ENCODE results near the gene MT1F. TPM values are rescaled to one million over a fixed set of nuclear protein-coding genes. Genes with fewer than 3 reads are reported as not detected.

Gene MT1F
- total and polyA plus RNA-seq, 2 of the 4 experiments (the other 2 are of a cell fraction), result 0.56 TPM; not detected in 1

DNA sequence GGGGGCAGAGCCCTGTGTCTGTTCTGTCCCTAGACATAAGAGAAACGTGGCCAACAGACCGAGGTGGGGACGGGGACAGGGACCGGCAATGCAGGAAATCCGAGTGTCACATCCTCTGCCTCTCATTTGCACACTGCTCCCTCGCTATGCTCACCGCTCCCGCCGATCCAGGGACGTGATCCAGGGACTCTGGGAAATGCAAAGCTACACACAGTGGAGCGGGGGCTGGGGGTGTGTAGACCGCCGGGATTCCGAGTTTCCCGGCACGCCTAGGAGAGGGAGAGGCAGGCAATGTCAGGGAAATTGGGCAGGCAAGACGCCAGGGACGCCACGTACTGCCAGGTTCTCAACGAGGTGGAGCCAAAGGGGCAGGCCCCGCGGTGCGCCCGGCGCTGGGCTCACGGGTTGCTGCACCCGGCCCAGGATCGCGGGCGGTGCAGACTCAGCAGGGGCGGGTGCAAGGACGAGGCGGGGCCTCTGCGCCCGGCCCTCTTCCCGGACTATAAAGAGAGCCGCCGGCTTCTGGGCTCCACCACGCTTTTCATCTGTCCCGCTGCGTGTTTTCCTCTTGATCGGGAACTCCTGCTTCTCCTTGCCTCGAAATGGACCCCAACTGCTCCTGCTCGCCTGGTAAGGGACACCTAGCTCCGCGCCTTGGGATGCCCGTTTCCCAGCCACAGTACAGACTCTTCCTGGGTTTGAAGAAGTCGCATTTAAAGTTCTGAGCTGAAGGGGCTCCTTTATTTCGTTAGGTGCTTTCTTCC, 24.4 kb downstream of the MT1F start, which contains the start of gene MT1X:
Gene MT1X, plus strand, starts transcription at position 532 of the 764 bp plus-strand sequence. Its CDS starts 71 bp downstream, at position 603.
- ChIA-PET CTCF (interaction anchor here (1.8 kb wide), 1 partner anchor 9 kb away, joined by 8 read pairs; no protein-coding TSS in a partner anchor), POLR2A (ENCODE audit: unreplicated experiment) (interaction anchor here (0.6 kb wide), 1 partner anchor 29 kb away, joined by 9 read pairs; no protein-coding TSS in a partner anchor)
- H2BK5ac ChIP-seq (ENCODE audit: low read depth, low read length, poor library complexity, severe bottlenecking), result no peak within 1 kb of the TSS
- peak within 1 kb of the TSS; percentile 73 for H3K23ac ChIP-seq (ENCODE audit: low read depth, low read length)
- ATAC-seq (ENCODE audit: low read depth) (peak; percentile 99), DNase-seq (peak; percentile 77)
- peak within 1 kb of the TSS; percentile 90 for H2AK9ac ChIP-seq (replicated peaks; ENCODE audit: low read depth, low read length, poor library complexity)
- H3K4me3 ChIP-seq (ENCODE audit: insufficient read depth, low read depth, low read length), result peak within 1 kb of the TSS; percentile 58
- intact Hi-C loops (cut with micrococcal nuclease), result loop anchor here (5.0 kb wide), 2 partner anchors 55 to 75 kb away; partner anchors contain the start of genes MT1E and MT2A
- peak within 1 kb of the TSS; percentile 81 for H2AK5ac ChIP-seq (ENCODE audit: low read depth, low read length)
- H3K79me1 ChIP-seq (ENCODE audit: low read depth in 1 of 2, low read length in 2 of 2), result peaks cover 3% of the 10 kb centered on the region in 2 experiments; a peak in 1 of 4 replicates
- H3K9me3 ChIP-seq (ENCODE audit: control insufficient read depth, insufficient read depth, low read length), result 0 out of 2 replicates have a peak, but pooled peaks cover 3% of the 10 kb centered on the region
- peak within 1 kb of the TSS; percentile 19; the same call in 1 of the 3 replicates for H2BK15ac ChIP-seq (ENCODE audit: low read depth, low read length)
- dilution Hi-C loops (cut with HindIII; ENCODE audit: low sequenced_read_pairs, unreplicated experiment), result no loop called here
- H2BK120ac ChIP-seq (ENCODE audit: low read depth, low read length), result peak within 1 kb of the TSS; percentile 69
- H3K27me3 ChIP-seq (ENCODE audit: control insufficient read depth, insufficient read depth, low read length), result peaks cover 7% of the 10 kb centered on the region
- peak within 1 kb of the TSS; percentile 60 for H3K56ac ChIP-seq (ENCODE audit: extremely low read depth, insufficient read depth, low read length)
- 1% methylated on average over 20 of the region's 49 CpGs; no CpG with 5 or more reads in 1 of the 2 experiments for WGBS, 2 experiments (ENCODE audit: extremely low coverage in 2 of 2, insufficient read length in 1 of 2)
- peak within 1 kb of the TSS; percentile 77 for H3K9ac ChIP-seq (ENCODE audit: low read depth, low read length)
- no peaks in the 10 kb centered on the region for H3K9me1 ChIP-seq (ENCODE audit: insufficient read depth, low read length)
- H2AFZ ChIP-seq (replicated peaks; ENCODE audit: low read length, poor library complexity), result peak within 1 kb of the TSS; percentile 94
- peak within 1 kb of the TSS; percentile 80 for H3K4ac ChIP-seq (ENCODE audit: low read depth, low read length)
- no peaks in the 10 kb centered on the region for H4K20me1 ChIP-seq (ENCODE audit: insufficient read depth, low read length)
- peak within 1 kb of the TSS; percentile 39 for H3K18ac ChIP-seq (ENCODE audit: low read depth, low read length)
- H3K27ac ChIP-seq (ENCODE audit: insufficient read depth, low read length), result peak within 1 kb of the TSS; percentile 50
- peak within 1 kb of the TSS; percentile 53 for H4K91ac ChIP-seq (ENCODE audit: insufficient read depth, low read depth, low read length)
- H3K4me2 ChIP-seq (ENCODE audit: low read depth, low read length), result peak within 1 kb of the TSS; percentile 93
- H2BK20ac ChIP-seq (ENCODE audit: low read depth, low read length), result peak within 1 kb of the TSS; percentile 21
- BruUV-seq (replicated peaks), result no TSS peak
- in situ Hi-C loops (cut with MboI; ENCODE audit: low sequenced_read_pairs), result no loop called here
- peak within 1 kb of the TSS; percentile 56; the same call in 1 of the 2 replicates for H4K5ac ChIP-seq (ENCODE audit: low read depth, low read length)
- peaks cover 7% of the 10 kb centered on the region; the same call in 1 of the 2 replicates for H3K4me1 ChIP-seq (ENCODE audit: control insufficient read depth, insufficient read depth, low read length)
- peak within 1 kb of the TSS; percentile 53 to 95 for H4K8ac ChIP-seq (ENCODE audit: low read depth in 2 of 2, low read length in 2 of 2)
- H3K14ac ChIP-seq (replicated peaks; ENCODE audit: low read depth, low read length), result peak within 1 kb of the TSS; percentile 75
- H3K36me3 ChIP-seq (ENCODE audit: control insufficient read depth, insufficient read depth, low read length), result no peaks in the 10 kb centered on the region; the same call in 1 of the 2 replicates
- TF ChIP-seq POLR2A (IDR thresholded peaks at IDR 0.05; ENCODE audit: low read depth, low read length) (peak; percentile 91), RCOR1 (IDR thresholded peaks at IDR 0.05; ENCODE audit: insufficient replicate concordance, low read length) (no peak), RFX5 (IDR thresholded peaks at IDR 0.05; ENCODE audit: low read depth, low read length) (no peak), BHLHE40 (IDR thresholded peaks at IDR 0.05; ENCODE audit: low read depth, low read length) (0 out of 2 replicates have a peak, but pooled peaks have one; percentile 12), MXI1 (IDR thresholded peaks at IDR 0.05; ENCODE audit: borderline replicate concordance, low read depth, low read length) (0 out of 2 replicates have a peak, but pooled peaks have one; percentile 8), RAD21 (IDR thresholded peaks at IDR 0.05; ENCODE audit: low read length) (no peak), NFE2L2 (IDR thresholded peaks at IDR 0.05; ENCODE audit: low read depth, low read length) (no peak), FOS (IDR thresholded peaks at IDR 0.05; ENCODE audit: low read depth, low read length) (no peak), SMC3 (IDR thresholded peaks at IDR 0.05; ENCODE audit: low read depth, low read length) (no peak), MAZ (IDR thresholded peaks at IDR 0.05; ENCODE audit: borderline replicate concordance, low read depth, low read length) (peak; percentile 23; the same call in 1 of the 2 replicates), MAFK (IDR thresholded peaks at IDR 0.05; ENCODE audit: low read depth, low read length) (peak; percentile 57), CHD1 (IDR thresholded peaks at IDR 0.05; ENCODE audit: low read depth, low read length) (no peak), CEBPB (IDR thresholded peaks at IDR 0.05; ENCODE audit: low read depth, low read length) (no peak)
- TF ChIP-seq, protein P1, sequence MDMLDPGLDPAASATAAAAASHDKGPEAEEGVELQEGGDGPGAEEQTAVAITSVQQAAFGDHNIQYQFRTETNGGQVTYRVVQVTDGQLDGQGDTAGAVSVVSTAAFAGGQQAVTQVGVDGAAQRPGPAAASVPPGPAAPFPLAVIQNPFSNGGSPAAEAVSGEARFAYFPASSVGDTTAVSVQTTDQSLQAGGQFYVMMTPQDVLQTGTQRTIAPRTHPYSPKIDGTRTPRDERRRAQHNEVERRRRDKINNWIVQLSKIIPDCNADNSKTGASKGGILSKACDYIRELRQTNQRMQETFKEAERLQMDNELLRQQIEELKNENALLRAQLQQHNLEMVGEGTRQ (IDR thresholded peaks at IDR 0.05; ENCODE audit: low read depth, low read length), result no peak
- TF ChIP-seq, protein P2, sequence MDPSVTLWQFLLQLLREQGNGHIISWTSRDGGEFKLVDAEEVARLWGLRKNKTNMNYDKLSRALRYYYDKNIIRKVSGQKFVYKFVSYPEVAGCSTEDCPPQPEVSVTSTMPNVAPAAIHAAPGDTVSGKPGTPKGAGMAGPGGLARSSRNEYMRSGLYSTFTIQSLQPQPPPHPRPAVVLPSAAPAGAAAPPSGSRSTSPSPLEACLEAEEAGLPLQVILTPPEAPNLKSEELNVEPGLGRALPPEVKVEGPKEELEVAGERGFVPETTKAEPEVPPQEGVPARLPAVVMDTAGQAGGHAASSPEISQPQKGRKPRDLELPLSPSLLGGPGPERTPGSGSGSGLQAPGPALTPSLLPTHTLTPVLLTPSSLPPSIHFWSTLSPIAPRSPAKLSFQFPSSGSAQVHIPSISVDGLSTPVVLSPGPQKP (IDR thresholded peaks at IDR 0.05; ENCODE audit: borderline replicate concordance, low read depth, low read length), result no peak
